Choroid plexus epithelial cell (primary cell): ENCODE data around the gene NHLRC4.

Experiments used
- DNase-seq: peaks from one replicate; pipeline ENCODE4 v3.0.0-alpha.2; 2010; ENCODE audit warnings: low read depth
- H3K4me3 ChIP-seq: 2 replicates; pipeline ENCODE4 v1.5.1; 2011; ENCODE audit warnings: low read depth, mild to moderate bottlenecking, control low read depth, low read length, moderate library complexity
- TF ChIP-seq, protein P1 (sequence below): conservative IDR thresholded peaks from 2 replicates; pipeline ENCODE4 v1.5.1; 2011; ENCODE audit warnings: low read depth, mild to moderate bottlenecking, control low read depth, inconsistent platforms, low read length, moderate library complexity

NHLRC4 gene

DNA sequence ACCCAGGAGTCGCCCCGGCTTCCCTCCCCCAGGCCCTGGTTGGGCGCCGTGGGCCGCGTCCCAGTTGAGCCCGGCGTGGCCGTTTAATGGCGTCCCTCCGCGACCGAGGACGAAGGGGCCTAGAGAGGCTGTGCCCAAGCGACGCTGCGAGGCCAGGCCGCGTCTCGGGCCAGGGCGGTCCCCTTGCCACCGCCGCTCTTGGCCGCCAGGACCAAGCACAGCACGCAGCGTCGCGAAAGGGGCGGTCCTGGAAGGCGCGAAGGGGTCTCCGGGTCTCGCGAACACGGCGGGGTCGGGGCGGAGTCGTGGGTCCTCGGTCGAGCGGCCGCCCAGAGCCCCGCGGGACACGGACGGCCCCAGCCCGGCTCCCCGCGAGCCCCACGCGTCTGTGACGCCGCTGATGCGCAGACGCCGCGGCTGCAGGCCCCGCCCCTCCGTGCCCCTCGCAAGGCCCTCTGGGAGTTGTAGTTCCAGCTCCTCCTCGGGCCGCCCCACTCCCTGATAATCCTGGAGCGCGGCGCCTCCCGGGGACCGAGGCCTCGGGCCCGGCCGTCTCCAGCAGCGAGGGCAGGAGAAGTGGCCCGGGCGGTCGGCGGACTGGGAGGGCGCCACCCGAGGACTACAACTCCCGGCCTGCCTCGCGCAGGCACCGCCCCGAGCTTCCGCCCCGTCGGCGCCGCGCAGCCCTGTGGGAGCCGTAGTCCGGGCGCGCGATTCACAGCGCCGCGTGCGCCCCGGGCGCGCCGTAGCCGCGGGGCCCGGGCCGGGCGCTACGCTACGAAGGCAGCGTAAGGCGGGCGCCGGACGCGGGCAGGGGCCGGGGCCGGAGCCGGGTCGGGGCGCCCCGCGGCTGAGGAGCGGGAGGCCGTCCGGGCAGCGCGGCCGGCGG, 39.5 kb upstream of the NHLRC4 start, which contains the start of gene CAPN15:
TSS of gene CAPN15 (plus strand) at position 698 of the 889 bp plus-strand sequence. CDS start 19,127 bp downstream, outside the sequence.
- TF ChIP-seq, protein P1, sequence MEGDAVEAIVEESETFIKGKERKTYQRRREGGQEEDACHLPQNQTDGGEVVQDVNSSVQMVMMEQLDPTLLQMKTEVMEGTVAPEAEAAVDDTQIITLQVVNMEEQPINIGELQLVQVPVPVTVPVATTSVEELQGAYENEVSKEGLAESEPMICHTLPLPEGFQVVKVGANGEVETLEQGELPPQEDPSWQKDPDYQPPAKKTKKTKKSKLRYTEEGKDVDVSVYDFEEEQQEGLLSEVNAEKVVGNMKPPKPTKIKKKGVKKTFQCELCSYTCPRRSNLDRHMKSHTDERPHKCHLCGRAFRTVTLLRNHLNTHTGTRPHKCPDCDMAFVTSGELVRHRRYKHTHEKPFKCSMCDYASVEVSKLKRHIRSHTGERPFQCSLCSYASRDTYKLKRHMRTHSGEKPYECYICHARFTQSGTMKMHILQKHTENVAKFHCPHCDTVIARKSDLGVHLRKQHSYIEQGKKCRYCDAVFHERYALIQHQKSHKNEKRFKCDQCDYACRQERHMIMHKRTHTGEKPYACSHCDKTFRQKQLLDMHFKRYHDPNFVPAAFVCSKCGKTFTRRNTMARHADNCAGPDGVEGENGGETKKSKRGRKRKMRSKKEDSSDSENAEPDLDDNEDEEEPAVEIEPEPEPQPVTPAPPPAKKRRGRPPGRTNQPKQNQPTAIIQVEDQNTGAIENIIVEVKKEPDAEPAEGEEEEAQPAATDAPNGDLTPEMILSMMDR = no peak
- peak within 1 kb of the TSS; percentile 85 for H3K4me3 ChIP-seq
- DNase-seq = peak; percentile 86

DNA sequence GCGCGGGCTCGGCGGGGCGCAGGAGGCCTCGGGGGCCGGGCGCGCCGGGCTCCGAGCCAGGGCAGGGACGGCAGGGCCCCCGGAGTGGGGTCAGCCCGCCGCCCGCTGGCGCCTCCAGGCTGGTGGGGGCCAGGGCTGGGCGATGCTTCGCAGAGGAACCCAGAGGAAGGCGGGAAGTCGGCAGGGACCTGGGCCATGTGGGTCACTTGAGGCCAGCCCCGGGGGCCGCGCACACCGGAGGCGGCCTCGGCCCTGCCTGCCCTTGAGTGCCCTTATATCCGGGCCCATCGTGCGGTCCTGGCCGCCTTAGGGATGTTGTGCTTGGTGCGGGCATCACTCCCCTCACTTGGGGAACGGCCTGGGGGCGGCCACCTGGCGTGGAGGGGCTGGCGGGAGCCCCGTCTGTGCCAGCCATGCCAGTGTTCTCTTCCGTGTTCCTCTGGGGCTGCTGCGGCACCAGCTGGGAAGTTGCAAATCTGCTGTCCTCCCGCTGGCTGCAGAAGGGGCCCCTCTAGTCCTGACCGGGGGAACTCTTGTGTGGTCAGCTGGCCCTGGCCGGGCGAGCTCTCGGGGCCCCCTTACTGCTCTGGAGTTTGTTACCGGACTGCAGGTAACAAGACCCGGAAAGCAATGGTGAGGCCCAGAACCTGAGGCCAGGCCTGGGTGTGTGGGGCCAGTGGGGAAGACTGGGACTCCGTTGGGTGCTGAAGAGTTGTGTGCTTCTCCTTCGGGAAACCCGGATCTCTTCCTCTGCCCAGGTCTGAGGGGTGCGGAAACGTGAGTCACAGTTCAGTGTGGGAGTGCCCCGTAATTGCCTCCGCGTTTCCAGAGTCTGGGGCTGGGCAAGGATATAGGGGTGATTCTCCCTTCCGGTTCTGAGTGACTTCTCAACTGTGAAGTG, 38.4 kb upstream of the NHLRC4 start:
- peak; percentile 46 for DNase-seq
- peak overlapping the region; percentile 85 for H3K4me3 ChIP-seq
- TF ChIP-seq, protein P1 = no peak

DNA sequence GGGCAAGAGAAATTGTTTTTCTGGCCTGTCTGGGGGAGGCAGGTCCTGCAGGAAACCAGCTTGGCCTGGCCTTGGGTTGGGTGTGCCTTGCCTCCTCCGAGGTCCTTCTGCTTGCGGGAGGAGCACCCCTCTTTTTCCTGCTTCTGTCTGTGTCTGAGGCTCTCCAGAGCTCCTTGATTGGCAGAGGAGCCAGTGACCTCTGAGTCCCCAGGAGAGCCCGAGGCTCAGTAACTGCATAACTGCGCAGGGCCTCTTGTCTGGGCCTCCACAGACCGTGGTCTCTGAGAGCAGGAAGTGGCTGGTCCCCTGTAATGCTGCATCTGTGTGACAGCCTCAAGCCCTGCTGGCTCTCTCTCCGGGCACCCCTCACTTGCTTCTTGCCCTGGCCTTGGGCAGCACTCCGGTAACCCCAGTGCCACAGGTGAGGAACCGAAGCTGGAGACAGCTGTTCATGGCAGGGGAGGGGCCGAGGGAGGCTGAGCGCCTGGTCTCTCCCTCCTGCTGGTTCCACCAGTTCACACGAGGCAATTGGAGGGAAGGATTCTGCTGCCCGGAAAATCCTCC, 37.7 kb upstream of the NHLRC4 start:
- DNase-seq = no peak
- TF ChIP-seq, protein P1 = no peak
- H3K4me3 ChIP-seq = peak overlapping the region; percentile 85

DNA sequence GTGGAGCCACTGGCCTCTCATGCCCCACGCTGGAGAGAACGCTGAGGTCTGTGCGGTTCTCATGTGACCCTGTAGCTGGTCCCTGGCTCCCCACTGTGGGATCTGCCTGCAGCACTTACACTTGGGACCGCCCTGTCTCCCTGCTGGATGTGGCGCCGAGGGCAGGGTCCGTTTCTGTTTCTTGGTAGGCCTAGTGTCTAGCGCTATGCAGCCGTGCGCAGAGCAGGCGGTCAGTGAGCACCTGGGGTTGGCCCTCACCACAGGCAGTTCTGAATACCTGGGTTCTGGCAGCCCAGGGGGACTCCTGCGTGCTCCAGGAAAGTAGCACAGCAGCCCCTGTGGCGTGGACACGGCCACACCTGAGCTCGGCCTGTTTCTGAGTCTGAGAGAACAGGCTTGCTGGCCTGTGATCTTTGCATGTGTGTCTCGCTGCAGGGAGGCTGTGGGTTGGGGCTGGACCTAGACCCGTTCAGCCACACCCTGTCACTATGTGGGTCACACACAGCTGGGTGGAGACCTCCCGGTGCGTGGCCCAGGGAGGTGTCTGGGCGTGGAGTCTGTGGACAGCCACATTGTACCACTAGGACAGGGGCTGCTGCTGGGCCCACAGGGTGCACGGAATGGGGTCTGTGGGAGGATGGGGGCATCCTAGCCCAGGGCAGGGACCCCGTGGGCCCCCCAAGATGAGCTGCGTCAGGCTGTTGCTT, 36.5 kb upstream of the NHLRC4 start:
- DNase-seq = no peak
- TF ChIP-seq, protein P1 = no peak
- no peak overlapping the region for H3K4me3 ChIP-seq

DNA sequence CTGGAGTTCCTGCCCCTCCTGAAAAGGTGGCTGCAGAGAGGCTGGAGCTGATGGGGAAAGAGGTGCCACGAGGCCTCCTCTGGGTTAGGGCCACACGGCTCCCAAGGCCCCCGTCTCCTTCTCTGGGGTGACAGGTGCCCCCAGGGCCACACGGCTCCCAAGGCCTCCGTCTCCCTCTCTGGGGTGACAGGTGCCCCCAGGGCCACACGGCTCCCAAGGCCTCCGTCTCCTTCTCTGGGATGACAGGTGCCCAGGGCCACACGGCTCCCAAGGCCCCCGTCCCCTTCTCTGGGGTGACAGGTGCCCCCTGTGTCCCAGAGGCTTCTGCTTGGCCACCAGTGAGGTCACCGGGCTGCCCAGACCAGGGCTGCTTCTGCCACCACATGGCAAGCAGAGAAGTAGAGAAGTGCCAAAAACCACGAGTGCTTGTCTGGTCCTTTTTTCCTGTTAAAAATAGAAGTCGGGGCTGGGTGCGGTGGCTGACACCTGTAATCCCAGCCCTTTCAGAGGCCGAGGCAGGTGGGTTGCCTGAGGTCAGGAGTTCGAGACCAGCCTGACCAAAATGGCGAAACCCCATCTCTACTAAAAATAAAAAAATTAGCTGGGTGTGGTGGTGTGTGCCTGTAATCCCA, 35.2 kb upstream of the NHLRC4 start:
- no peak for DNase-seq
- no peak overlapping the region for H3K4me3 ChIP-seq
- TF ChIP-seq, protein P1 = no peak
